Large intestine (tissue), 12 donors: ENCODE results near the gene ZNF17. TPM values are rescaled to one million over a fixed set of nuclear protein-coding genes. Genes with fewer than 3 reads are reported as not detected.
A peak's percentile ranks its signal among the peaks of the same experiment; 100 is the strongest.
"Not testable (repeated sequence)": the region's sequence is repeated elsewhere in the genome, so short reads cannot be mapped to it uniquely, and the experiment has no call there.

Experiments used
- DNase-seq, 2 donors: peaks; one replicate each; pipeline versions ENCODE4 v3.0.0 to v3.0.0-alpha.2; 2013
- H3K27ac ChIP-seq: one replicate; pipeline ENCODE4 v1.5.1; 2013; ENCODE audit warnings: low read length
- H3K27me3 ChIP-seq: 2 replicates; pipeline ENCODE4 v1.6.1; 2013; ENCODE audit warnings: low read length; ENCODE audit not compliant: control insufficient read depth, insufficient read depth
- H3K36me3 ChIP-seq: 2 replicates; pipeline ENCODE4 v1.6.1; 2013; ENCODE audit warnings: low read length; ENCODE audit not compliant: control insufficient read depth, insufficient read depth
- H3K4me1 ChIP-seq: one replicate; pipeline ENCODE4 v1.6.1; 2013; ENCODE audit warnings: low read length; ENCODE audit not compliant: control insufficient read depth, insufficient read depth
- H3K4me3 ChIP-seq: one replicate; pipeline ENCODE4 v1.5.1; 2013; ENCODE audit warnings: low read length
- H3K9me3 ChIP-seq: one replicate; pipeline ENCODE4 v1.6.1; 2013; ENCODE audit warnings: mild to moderate bottlenecking, low read depth, low read length, moderate library complexity; ENCODE audit not compliant: control insufficient read depth
- WGBS: methylation state at CpG from one replicate; pipeline ENCODE4 v1.1.5; 2013; ENCODE audit warnings: low lambda C conversion rate; ENCODE audit not compliant: insufficient coverage; 5-methylcytosine and 5-hydroxymethylcytosine counted together
- long read RNA-seq, 11 donors: transcript quantifications; one replicate each; lab custom pipeline, GENCODE V29; 2026
- polyA plus RNA-seq: library from polyadenylated mRNA; unstranded; fragments of 120-200 nt; gene quantifications from one replicate; pipeline ENCODE4 v1.2.1, GENCODE V29; 2013

ZNF17 gene
- polyA plus RNA-seq, result 8.9 TPM
- long read RNA-seq, donor 1, partial matches to known transcripts, result 0 of 1 reads
- long read RNA-seq, donor 1, other reads (novel, unspliced or antisense), result 0 of 1 reads
- long read RNA-seq, donor 2, partial matches to known transcripts, result 0 of 5 reads
- long read RNA-seq, donor 2, other reads (novel, unspliced or antisense), result 0 of 5 reads
- long read RNA-seq, donor 3, partial matches to known transcripts, result 0 of 5 reads
- long read RNA-seq, donor 3, other reads (novel, unspliced or antisense), result 0 of 5 reads
- long read RNA-seq, donor 4, result 0 reads
- long read RNA-seq, donor 5, partial matches to known transcripts, result 0 of 2 reads
- long read RNA-seq, donor 5, other reads (novel, unspliced or antisense), result 0 of 2 reads
- long read RNA-seq, donor 6, partial matches to known transcripts, result 0 of 2 reads
- long read RNA-seq, donor 6, other reads (novel, unspliced or antisense), result 0 of 2 reads
- long read RNA-seq, donor 7, partial matches to known transcripts, result 0 of 1 reads
- long read RNA-seq, donor 7, other reads (novel, unspliced or antisense), result 0 of 1 reads
- long read RNA-seq, donor 8, partial matches to known transcripts, result 0 of 1 reads
- long read RNA-seq, donor 8, other reads (novel, unspliced or antisense), result 0 of 1 reads
- long read RNA-seq, donor 9, partial matches to known transcripts, result 0 of 5 reads
- long read RNA-seq, donor 9, other reads (novel, unspliced or antisense), result 0 of 5 reads
- long read RNA-seq, donor 10, partial matches to known transcripts, result 0 of 2 reads
- long read RNA-seq, donor 10, other reads (novel, unspliced or antisense), result 0 of 2 reads
- long read RNA-seq, donor 11, partial matches to known transcripts, result 0 of 4 reads
- long read RNA-seq, donor 11, other reads (novel, unspliced or antisense), result 0 of 4 reads

- peak; percentile 93 for DNase-seq
- Histone ChIP-seq H3K36me3 (peaks cover 21% of the 10 kb centered on the region), H3K27me3 (no peaks in the 10 kb centered on the region), H3K9me3 (peaks cover 2% of the 10 kb centered on the region), H3K4me1 (peaks cover 8% of the 10 kb centered on the region), H3K4me3 (peak within 1 kb of the TSS; percentile 75), H3K27ac (no peak within 1 kb of the TSS)
- no CpG with 5 or more reads among the region's 55 CpGs for WGBS
Measured at GRCh38 chr19:57410877-57411671, at the start of gene ZNF17. ZNF17 (plus strand) TSS chr19:57411161; CDS start chr19:57413616, 2,455 bp downstream.

DNA sequence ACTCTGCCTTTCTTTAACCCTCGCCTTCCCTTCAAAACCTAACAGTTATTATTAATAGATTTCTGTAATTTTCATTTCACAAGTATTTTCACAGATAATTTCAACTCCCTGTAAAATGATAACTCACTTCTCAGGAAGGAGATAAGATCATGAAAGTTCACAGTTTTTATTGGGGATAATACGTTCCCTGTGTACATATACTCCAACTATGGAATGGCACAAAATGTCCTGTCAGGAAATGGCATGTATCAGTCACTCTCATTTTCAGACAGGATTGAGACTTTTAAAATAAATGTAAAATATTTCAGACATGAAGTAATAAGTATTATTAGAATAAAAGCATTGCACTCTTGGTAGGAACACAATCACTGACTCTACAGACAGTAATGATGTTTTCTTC lies 48.5 kb upstream of the ZNF17 start:
- H3K27ac ChIP-seq, result peak overlapping the region; percentile 93
- no peak for DNase-seq
- peaks cover 18% of the 10 kb centered on the region for H3K36me3 ChIP-seq
- peak overlapping the region; percentile 67 for H3K4me3 ChIP-seq
- no peaks in the 10 kb centered on the region for H3K27me3 ChIP-seq
- H3K9me3 ChIP-seq, result no peaks in the 10 kb centered on the region
- no peaks in the 10 kb centered on the region for H3K4me1 ChIP-seq
- WGBS, result 100% methylated on average over 1 of the region's 2 CpGs

DNA sequence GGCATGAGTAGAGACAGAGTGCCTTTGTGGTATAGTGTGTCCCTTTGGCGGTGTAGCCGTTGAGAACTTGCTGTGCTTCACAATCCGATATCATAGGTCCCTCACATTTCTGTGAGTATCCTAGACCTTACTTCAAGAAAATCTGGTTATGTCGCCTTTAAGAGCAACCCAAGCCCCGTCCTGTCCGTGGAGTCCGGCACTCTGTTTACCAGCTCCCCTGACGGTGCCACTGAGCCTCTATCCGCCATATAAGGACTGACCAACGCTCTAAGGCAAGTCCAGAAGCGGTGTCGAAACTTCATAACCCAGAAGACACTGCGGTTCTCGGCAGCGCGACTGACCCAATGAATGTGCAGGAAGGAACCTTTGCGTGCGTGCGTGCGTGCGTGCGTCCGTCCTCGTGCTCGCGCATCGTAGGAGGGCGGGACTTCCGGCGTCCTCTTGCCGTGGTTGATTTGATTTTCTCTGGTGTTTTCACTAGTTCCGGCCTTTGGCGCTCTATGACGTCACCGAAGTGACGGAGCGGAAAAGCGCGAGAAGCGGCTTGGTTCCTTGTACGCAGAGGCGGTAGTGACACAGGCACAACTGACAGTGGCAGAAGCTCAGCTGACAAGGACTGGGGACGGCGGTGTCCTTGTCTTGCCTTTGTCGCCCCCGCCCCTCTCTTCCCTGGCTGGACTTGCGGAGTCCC lies 47.8 kb upstream of the ZNF17 start, which contains the start of the genes TRAPPC2B and ZNF547:
Gene TRAPPC2B (plus strand): TSS at position 555 of the 691 bp plus-strand sequence. CDS start 1,283 bp downstream, outside the sequence.
Gene ZNF547 (plus strand): TSS at position 555 of the 691 bp plus-strand sequence. CDS start 5,005 bp downstream, outside the sequence.
- no peaks in the 10 kb centered on the region for H3K4me1 ChIP-seq
- peak; percentile 100 for DNase-seq
- no CpG with 5 or more reads among the region's 47 CpGs for WGBS
- H3K4me3 ChIP-seq, result peak within 1 kb of the TSS; percentile 67
- peak within 1 kb of the TSS; percentile 93 for H3K27ac ChIP-seq
- H3K36me3 ChIP-seq, result peaks cover 10% of the 10 kb centered on the region
- H3K27me3 ChIP-seq, result no peaks in the 10 kb centered on the region
- no peaks in the 10 kb centered on the region for H3K9me3 ChIP-seq

DNA sequence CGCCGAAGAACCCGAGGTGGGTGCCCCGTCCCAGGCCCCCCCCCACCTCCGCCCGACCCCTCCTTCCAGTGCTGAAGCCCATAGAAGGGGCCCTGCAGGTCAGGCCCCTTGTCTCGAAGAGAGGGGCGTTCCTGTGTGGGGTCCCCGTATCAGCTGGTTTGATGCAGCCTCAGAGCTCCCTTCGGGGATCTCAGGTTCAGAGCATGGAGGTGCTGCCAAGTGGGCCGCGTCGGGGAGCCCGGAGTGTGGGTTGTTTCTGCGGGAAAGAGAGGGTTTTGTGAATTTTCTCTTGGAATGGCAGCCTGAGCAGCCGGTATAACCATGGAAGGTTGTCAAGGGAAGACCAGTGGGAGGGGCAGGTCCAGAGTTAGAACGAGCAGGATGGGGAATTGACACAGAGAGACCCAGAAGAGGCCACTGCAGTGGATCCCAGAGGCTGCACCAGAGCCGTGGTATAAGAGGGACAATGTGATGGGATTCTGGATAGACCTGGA lies 47.2 kb upstream of the ZNF17 start:
- Histone ChIP-seq H3K4me1 (no peaks in the 10 kb centered on the region), H3K9me3 (no peaks in the 10 kb centered on the region), H3K36me3 (peaks cover 4% of the 10 kb centered on the region), H3K27me3 (no peaks in the 10 kb centered on the region), H3K4me3 (peak overlapping the region; percentile 67), H3K27ac (peak overlapping the region; percentile 80)
- DNase-seq, result peak in 1 of 2 donors; percentile 55
- no CpG with 5 or more reads among the region's 18 CpGs for WGBS

DNA sequence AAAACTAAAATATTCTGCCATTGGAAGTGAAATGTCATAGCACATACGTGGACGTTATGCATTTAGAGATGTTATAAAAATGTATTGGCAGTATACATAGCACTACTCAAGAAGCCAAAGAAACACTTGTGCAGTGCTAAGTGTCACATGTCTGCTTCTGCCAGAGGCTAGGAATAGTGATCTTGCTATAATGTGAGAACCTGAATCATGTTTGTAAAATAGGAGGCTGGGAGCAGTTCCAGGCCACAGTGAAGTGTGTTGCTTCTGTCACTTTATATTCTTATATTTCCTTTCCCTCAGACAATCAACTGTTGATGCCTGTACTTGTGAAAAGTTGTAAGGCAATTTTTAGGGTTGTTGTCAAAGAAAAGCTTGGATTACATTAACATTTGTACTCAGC lies 44.2 kb upstream of the ZNF17 start:
- Histone ChIP-seq H3K27me3 (no peaks in the 10 kb centered on the region), H3K4me1 (no peaks in the 10 kb centered on the region), H3K27ac (no peak overlapping the region), H3K36me3 (peaks cover 2% of the 10 kb centered on the region), H3K4me3 (no peak overlapping the region), H3K9me3 (no peaks in the 10 kb centered on the region)
- WGBS, result 100% methylated on average over 2 of the region's 2 CpGs
- no peak for DNase-seq

GRCh38 chr19:57374179-57374578 lies 36.8 kb upstream of the ZNF17 start:
- H3K9me3 ChIP-seq, result peaks cover 17% of the 10 kb centered on the region
- H3K27ac ChIP-seq, result no peak overlapping the region
- H3K4me1 ChIP-seq, result no peaks in the 10 kb centered on the region
- H3K27me3 ChIP-seq, result no peaks in the 10 kb centered on the region
- 100% methylated on average over 1 of the region's 6 CpGs for WGBS
- no peak for DNase-seq
- H3K36me3 ChIP-seq, result peaks cover 45% of the 10 kb centered on the region
- no peak overlapping the region for H3K4me3 ChIP-seq

- not testable (repeated sequence) for H3K4me3 ChIP-seq, DNase-seq, H3K27ac ChIP-seq, H3K27me3 ChIP-seq, H3K4me1 ChIP-seq
- peaks cover 17% of the 10 kb centered on the region for H3K9me3 ChIP-seq
- H3K36me3 ChIP-seq, result peaks cover 45% of the 10 kb centered on the region
- WGBS, result 100% methylated on average over 1 of the region's 2 CpGs
Measured at GRCh38 chr19:57374647-57375046, 36.3 kb upstream of the ZNF17 start.

- peaks cover 45% of the 10 kb centered on the region for H3K36me3 ChIP-seq
- no peaks in the 10 kb centered on the region for H3K27me3 ChIP-seq
- H3K27ac ChIP-seq, result no peak overlapping the region
- WGBS, result 100% methylated on average over 1 of the region's 6 CpGs
- DNase-seq, result no peak
- no peaks in the 10 kb centered on the region for H3K4me1 ChIP-seq
- no peak overlapping the region for H3K4me3 ChIP-seq
- H3K9me3 ChIP-seq, result peaks cover 17% of the 10 kb centered on the region
Measured at GRCh38 chr19:57376151-57376550, 34.8 kb upstream of the ZNF17 start.

DNA sequence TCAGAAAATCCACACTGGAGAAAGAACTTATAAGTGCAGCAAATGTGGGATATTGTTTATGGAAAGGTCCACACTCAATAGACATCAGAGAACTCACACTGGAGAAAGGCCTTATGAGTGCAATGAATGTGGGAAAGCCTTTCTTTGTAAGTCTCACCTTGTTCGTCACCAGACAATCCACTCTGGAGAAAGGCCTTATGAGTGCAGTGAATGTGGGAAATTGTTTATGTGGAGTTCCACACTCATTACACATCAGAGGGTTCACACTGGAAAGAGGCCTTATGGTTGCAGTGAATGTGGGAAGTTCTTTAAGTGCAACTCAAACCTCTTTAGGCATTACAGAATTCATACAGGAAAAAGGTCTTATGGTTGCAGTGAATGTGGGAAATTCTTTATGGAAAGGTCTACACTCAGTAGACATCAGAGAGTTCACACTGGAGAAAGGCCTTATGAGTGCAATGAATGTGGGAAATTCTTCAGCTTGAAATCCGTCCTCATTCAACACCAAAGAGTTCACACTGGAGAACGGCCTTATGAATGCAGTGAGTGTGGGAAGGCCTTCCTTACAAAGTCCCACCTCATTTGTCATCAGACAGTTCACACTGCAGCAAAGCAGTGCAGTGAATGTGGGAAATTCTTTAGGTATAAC lies 33.3 kb upstream of the ZNF17 start:
- H3K36me3 ChIP-seq, result peaks cover 34% of the 10 kb centered on the region
- H3K4me1 ChIP-seq, result no peaks in the 10 kb centered on the region
- H3K27ac ChIP-seq, result no peak overlapping the region
- no peaks in the 10 kb centered on the region for H3K27me3 ChIP-seq
- no CpG with 5 or more reads among the region's 3 CpGs for WGBS
- H3K9me3 ChIP-seq, result peaks cover 17% of the 10 kb centered on the region
- H3K4me3 ChIP-seq, result no peak overlapping the region
- DNase-seq, result no peak
